Upper lobe of left lung (tissue), 6 donors: ENCODE measurements around the gene NHLRC2. TPM values are rescaled to one million over a fixed set of nuclear protein-coding genes. Genes with fewer than 3 reads are reported as not detected.

ENCODE experiments used
- ATAC-seq, 2 donors: fragments of 200-7000 bp; cut with Tn5 transposase; one replicate each; pipeline ENCODE4 v1.9.1; 2022; ENCODE audit warnings: mild to moderate bottlenecking in 2 of 2, moderate library complexity in 2 of 2; ENCODE audit not compliant: low FRiP score in 2 of 2
- DNase-seq, 2 donors: peaks; one replicate each; pipeline ENCODE4 v3.0.0-alpha.2; 2019 to 2020
- H3K27ac ChIP-seq, 4 donors: fragments of 200-600 bp; sonication (generic); one replicate each; pipeline ENCODE4 v1.5.1; 2016 to 2019
- H3K27me3 ChIP-seq, 4 donors: fragments of 200-600 bp; sonication (generic); one replicate each; pipeline ENCODE4 v1.5.1; 2017 to 2019
- H3K36me3 ChIP-seq, 4 donors: fragments of 200-600 bp; sonication (generic); one replicate each; pipeline ENCODE4 v1.5.1; 2016 to 2019
- H3K4me1 ChIP-seq, 4 donors: fragments of 200-600 bp; sonication (generic); one replicate each; pipeline ENCODE4 v1.5.1; 2018 to 2019
- H3K4me3 ChIP-seq, 4 donors: fragments of 200-600 bp; sonication (generic); one replicate each; pipeline ENCODE4 v1.5.1; 2017 to 2019; ENCODE audit warnings: mild to moderate bottlenecking in 2 of 4, moderate library complexity in 1 of 4
- H3K9me3 ChIP-seq, 4 donors: fragments of 200-600 bp; sonication (generic); one replicate each; pipeline ENCODE4 v1.5.1; 2018 to 2019
- CTCF ChIP-seq, 6 experiments: fragments of 450-650 bp in 4 of 6; fragments of 200-600 bp in 2 of 6; sonication (generic) in 2 of 6; IDR thresholded peaks; one replicate each; pipeline ENCODE4 v1.5.1; 2016 to 2019; ENCODE audit warnings: antibody characterized with exemption in 6 of 6
- EP300 ChIP-seq, 4 donors: sonication (generic); formaldehyde crosslinking; IDR thresholded peaks; one replicate each; pipeline ENCODE4 v1.5.1; 2017; ENCODE audit warnings: antibody characterized with exemption in 4 of 4, control low read depth in 2 of 4
- POLR2A ChIP-seq, 4 donors: fragments of 450-650 bp; IDR thresholded peaks; one replicate each; pipeline ENCODE4 v1.5.1; 2016 to 2017; ENCODE audit warnings: antibody characterized with exemption in 4 of 4, mild to moderate bottlenecking in 2 of 4
- POLR2AphosphoS5 ChIP-seq, 2 donors: sonication (generic); formaldehyde crosslinking; IDR thresholded peaks; one replicate each; pipeline ENCODE4 v1.5.1; 2017; ENCODE audit warnings: antibody characterized with exemption in 2 of 2
- WGBS, 2 donors: methylation state at CpG; one replicate each; pipeline ENCODE4 v1.1.5; 2017 to 2018; 5-methylcytosine and 5-hydroxymethylcytosine counted together
- small RNA-seq, 4 donors: library from RNA; depleted of rRNA; stranded (forward); fragments of <200 nt; gene quantifications; one replicate each; pipeline ENCODE3, GENCODE V24; 2016
- total RNA-seq, 6 donors: library from RNA; depleted of rRNA in 4 of 6; stranded (reverse); fragments of >200 nt in 4 of 6; gene quantifications; one replicate each; pipeline versions ENCODE4 v1.1.0 to v1.2.1, GENCODE V29; 2016 to 2021
- donor health status: DM: no; HTN: no; CAD: no; lungs with moderate emphysema.
- donor health status: DM: no; HTN: yes; CAD: no; lungs with severe emphysema.

The NHLRC2 gene
- total RNA-seq, 6 donors from 2014 or later, result 24.2 to 55.5 (median 39.7) TPM

DNA sequence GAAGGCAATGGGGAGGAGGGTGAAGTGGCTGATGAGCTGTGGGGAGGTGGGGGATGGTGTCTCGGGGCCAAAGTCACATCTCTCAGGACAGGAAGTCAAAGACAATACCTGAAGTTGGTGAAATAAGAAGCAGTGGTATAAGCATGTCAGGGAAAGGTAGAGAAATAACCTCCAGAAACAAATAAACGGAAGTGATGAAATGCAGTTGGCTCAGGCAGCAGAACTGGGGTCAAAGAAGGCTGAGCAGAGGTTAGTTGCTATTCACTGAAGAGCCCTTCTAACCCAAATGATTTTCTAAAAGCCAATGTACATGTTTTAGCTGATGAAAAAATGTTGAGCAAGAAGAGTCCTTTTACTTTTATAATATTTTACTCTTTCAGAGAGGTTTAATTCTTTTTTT, 110.6 kb downstream of the NHLRC2 start:
- Histone ChIP-seq H3K27me3 (no peaks in the 10 kb centered on the region), H3K27ac (no peak overlapping the region), H3K4me1 (peaks cover 0 to 27% (median 9%) of the 10 kb centered on the region in 4 donors), H3K9me3 (no peaks in the 10 kb centered on the region), H3K4me3 (no peak overlapping the region), H3K36me3 (no peaks in the 10 kb centered on the region)
- TF ChIP-seq CTCF (IDR thresholded peaks at IDR 0.05), result no peak
- no peak for TF ChIP-seq EP300 (IDR thresholded peaks at IDR 0.05)
- TF ChIP-seq POLR2A (IDR thresholded peaks at IDR 0.05), result no peak
- no peak for TF ChIP-seq POLR2AphosphoS5 (IDR thresholded peaks at IDR 0.05)
- DNase-seq (no peak), ATAC-seq (no peak)
- WGBS, 2 donors, result 37 to 48% methylated on average over 2 of the region's 2 CpGs

GRCh38 chr10:113965683-113966082, 111.2 kb downstream of the NHLRC2 start:
- Histone ChIP-seq H3K4me1 (peaks cover 0 to 21% (median 6%) of the 10 kb centered on the region in 4 donors), H3K27ac (no peak overlapping the region), H3K4me3 (no peak overlapping the region), H3K9me3 (no peaks in the 10 kb centered on the region), H3K36me3 (no peaks in the 10 kb centered on the region), H3K27me3 (no peaks in the 10 kb centered on the region)
- ATAC-seq (peak in 1 of 2 donors; percentile 67), DNase-seq (no peak)
- TF ChIP-seq CTCF (IDR thresholded peaks at IDR 0.05), result no peak
- TF ChIP-seq EP300 (IDR thresholded peaks at IDR 0.05), result no peak
- WGBS, 2 donors, result 64 to 72% methylated on average over 5 of the region's 5 CpGs

Small RNA genes within 50 kb of the gene (small RNA-seq; reads per million reads assigned to genes)
- 0 reads per million in 4 donors for gene RF00560

Other genes starting within 250 kb of the NHLRC2 start
- gene NRAP, start 190.6 kb upstream of the NHLRC2 start, total RNA-seq, result under 1 TPM in 1 of 6 donors, not detected in 5; 0.11 TPM
- 10 to 100 TPM; 17.4 to 35.1 (median 29.6) TPM for gene CASP7, start 174.7 kb upstream of the NHLRC2 start, total RNA-seq
- 10 to 100 TPM in 1 of 6 donors, 1 to 10 TPM in 4, under 1 TPM in 1; 0.14 to 36.7 (median 3.5) TPM for gene PLEKHS1, start 103.0 kb upstream of the NHLRC2 start, total RNA-seq
- 10 to 100 TPM in 1 of 6 donors, 1 to 10 TPM in 5; 4.0 to 12.4 (median 6.0) TPM for gene DCLRE1A, start 579 bp upstream of the NHLRC2 start, total RNA-seq
- 10 to 100 TPM; 18.9 to 37.2 (median 26.8) TPM for gene ADRB1, start 189.2 kb downstream of the NHLRC2 start, total RNA-seq